Measurements from ENCODE around the gene RPS19.

DNA sequence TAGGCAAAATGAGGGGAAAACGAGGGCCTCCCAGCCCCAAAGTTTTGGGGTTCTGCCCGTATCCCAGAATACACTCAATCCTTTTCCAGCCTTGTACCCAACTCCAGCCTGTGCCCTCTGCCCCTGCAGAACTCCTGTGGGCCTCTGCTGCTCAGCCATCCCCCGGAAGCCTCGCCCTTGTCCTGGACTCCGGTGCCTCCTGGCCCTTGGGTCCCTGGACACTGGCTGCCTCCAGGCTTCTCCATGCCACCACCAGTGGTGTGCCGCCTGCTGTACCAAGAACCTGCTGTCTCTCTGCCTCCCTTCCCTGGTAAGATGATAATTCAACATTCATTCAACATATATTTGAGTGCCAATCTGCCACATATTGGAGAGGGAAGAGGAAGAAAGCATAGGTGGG lies 11.4 kb upstream of the RPS19 start:
- TF ChIP-seq, protein P1, sequence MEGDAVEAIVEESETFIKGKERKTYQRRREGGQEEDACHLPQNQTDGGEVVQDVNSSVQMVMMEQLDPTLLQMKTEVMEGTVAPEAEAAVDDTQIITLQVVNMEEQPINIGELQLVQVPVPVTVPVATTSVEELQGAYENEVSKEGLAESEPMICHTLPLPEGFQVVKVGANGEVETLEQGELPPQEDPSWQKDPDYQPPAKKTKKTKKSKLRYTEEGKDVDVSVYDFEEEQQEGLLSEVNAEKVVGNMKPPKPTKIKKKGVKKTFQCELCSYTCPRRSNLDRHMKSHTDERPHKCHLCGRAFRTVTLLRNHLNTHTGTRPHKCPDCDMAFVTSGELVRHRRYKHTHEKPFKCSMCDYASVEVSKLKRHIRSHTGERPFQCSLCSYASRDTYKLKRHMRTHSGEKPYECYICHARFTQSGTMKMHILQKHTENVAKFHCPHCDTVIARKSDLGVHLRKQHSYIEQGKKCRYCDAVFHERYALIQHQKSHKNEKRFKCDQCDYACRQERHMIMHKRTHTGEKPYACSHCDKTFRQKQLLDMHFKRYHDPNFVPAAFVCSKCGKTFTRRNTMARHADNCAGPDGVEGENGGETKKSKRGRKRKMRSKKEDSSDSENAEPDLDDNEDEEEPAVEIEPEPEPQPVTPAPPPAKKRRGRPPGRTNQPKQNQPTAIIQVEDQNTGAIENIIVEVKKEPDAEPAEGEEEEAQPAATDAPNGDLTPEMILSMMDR (IDR thresholded peaks at IDR 0.05; ENCODE audit: low read depth, low read length, poor library complexity, severe bottlenecking), result no peak
- TF ChIP-seq EZH2phosphoT487 (IDR thresholded peaks at IDR 0.05; ENCODE audit: borderline replicate concordance, low read length), result no peak

Data from DOHH2 (cell line).